ENCODE data around the gene TCTN3.
A peak's percentile ranks its signal among the peaks of the same experiment; 100 is the strongest.
"Not testable (repeated sequence)": the region's sequence is repeated elsewhere in the genome, so short reads cannot be mapped to it uniquely, and the experiment has no call there.

The TCTN3 gene

DNA sequence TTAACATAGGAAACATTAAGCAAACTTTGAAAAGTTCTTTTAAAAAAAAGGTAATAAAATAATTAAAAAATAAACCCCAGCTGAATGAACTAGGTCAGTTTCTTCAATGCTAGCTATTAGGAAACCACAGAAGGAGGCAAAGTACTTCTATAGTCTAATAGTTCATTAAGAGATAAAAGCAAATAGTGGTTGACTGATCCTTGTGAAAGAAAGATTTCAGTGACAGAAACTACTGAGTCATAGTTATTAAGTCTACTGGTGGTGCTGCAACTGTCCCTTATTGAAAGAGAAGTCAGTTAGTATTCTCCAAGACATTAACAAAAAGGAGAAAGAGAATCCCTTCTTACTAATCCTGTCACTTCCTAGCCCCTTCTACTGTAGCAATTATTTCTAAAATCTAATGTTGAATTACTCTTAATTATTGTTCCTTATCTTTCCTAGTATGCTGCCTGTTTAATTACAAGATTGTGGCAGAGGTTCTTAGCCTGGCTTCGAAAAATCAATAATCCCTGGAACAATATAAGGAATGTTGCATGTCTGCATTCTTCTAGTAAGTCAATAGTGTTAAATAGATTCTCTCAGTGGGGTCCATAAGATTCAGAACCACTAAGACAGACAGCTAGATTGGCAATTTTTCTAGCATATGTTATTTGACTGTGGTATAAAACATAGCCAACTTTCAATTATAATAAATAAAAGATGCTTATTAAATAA, 18.2 kb downstream of the TCTN3 start:
- no peak for DNase-seq

DNA sequence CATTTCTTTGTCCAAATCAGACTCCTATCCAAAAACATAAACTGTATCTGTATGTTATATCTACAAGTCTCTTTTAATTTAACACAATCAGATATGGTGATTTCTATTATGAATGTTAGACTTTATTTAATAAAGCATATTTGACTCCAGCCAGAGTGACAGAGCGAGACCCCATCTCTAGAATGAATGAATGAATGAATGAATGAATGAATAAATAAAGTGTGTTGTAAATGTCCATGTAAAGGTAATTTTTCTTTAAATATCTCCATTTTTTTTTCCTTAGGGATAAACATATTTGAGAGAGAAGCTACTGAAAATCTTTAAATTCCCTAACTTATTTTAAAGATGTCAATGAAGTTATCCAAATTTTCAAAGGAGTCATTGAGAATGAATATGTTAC, 19.1 kb downstream of the TCTN3 start:
- no peak for DNase-seq

DNA sequence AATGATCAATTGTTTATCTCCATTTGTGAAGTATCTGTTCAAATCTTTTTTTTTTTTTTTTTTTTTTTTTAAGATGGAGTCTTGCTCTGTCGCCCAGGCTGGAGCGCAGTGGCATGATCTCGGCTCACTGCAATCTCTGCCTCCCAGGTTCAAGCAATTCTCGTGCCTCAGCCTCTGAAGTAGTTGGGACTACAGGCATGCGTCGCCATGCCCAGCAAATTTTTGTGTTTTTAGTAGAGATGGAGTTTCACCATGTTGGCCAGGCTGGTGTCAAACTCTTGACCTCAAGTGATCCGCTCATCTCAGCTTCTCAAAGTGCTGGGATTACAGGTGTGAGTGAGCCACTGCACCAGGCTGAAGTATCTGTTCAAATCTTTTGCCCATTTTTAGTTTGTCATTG, 21.1 kb downstream of the TCTN3 start:
- not testable (repeated sequence) for DNase-seq

DNA sequence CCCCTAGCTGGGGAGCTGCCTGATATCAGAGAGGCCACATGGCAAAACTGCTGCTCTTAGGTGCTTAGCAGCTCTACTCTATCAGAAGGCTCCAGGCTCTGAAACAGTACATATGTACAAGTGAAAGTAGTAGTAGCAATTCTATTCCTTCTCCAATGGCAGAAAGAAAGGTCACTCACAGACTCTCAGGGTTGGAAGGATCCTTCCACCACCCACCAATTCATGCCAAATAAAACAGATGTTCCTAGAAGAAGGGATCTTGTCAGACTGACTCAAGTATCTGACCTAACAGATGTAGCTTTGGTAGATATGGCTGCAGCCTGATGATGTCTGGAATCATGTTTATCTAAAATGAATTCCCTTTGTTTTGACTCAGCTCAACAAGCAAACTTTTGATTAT, 29.2 kb downstream of the TCTN3 start:
- DNase-seq: no peak

DNA sequence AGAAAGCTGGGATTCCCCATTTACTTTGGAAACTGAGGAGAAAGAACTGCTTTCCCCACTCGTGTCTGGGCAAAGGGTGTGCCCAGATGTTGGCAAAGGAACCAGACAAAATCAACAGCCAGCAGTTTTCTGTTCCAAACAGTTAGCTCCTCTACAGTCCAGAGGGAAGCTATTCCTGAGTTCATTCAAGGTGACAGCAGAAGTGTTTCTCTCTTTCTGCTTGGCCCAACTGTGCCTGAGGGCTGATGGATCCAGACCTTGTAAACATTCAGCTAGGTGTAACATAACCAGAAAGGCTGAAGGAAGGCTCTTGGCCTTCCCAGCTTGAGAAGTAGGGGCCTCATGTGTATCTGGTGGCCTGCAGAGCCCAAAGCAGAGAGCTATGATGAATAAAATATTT, 30.2 kb downstream of the TCTN3 start:
- DNase-seq: no peak

DNA sequence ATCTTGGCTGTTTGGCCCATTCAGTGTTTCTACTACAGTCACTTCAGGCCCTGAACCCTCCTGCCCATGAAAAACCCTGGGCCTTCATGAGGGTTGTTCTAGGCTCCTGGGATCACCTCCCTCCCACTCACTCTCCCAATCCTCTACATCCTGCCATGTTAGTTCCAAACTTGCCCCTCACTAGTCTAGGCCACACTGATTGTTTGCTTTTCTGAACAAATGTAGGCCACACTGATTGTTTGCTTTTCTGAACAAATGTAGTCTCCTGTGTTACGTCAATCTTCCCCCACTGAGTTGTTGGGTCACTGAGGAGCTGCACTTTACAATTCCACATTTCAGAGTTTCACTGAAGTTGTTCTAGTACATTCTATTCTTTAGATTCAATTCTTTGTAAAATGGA, 31.9 kb downstream of the TCTN3 start:
- no peak for DNase-seq

DNA sequence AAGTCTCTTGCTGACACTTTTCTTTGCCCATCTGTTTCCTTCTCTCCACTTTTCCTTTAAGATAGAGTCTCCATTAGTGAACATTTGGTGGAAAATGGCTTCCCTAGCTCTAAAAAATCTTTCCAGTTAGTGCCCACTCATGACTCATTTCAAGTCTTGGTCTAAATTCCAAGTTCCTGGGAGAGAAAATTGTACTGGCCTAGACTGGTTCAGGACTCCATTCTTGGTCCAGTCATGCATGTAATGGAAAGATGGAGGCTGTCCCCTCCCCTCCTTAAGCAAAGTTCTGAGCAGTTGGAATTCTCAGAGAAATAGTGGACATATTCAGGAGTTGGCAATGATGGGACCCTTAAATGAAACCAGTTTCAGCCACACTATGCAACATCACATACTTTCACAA, 33.4 kb downstream of the TCTN3 start:
- DNase-seq: no peak

DNA sequence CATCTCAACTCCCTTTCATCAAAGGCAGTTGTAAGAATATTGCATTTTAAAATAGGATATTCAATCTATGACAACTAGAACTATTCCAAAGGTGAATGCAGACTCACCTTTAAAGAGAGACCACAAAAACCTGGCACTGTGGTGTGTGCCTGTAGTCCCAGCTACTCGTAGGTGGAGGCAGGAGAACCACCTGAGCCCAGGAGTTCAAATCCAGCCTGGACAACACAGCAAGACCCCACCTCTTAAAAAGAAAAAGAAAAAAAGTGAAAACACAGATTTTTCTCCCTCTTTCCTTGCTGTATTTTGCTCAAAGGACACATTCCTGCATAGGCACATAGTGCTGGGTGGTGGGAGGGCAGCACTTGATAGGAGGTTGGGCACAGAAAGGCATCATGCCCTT, 36.5 kb downstream of the TCTN3 start:
- DNase-seq: no peak

DNA sequence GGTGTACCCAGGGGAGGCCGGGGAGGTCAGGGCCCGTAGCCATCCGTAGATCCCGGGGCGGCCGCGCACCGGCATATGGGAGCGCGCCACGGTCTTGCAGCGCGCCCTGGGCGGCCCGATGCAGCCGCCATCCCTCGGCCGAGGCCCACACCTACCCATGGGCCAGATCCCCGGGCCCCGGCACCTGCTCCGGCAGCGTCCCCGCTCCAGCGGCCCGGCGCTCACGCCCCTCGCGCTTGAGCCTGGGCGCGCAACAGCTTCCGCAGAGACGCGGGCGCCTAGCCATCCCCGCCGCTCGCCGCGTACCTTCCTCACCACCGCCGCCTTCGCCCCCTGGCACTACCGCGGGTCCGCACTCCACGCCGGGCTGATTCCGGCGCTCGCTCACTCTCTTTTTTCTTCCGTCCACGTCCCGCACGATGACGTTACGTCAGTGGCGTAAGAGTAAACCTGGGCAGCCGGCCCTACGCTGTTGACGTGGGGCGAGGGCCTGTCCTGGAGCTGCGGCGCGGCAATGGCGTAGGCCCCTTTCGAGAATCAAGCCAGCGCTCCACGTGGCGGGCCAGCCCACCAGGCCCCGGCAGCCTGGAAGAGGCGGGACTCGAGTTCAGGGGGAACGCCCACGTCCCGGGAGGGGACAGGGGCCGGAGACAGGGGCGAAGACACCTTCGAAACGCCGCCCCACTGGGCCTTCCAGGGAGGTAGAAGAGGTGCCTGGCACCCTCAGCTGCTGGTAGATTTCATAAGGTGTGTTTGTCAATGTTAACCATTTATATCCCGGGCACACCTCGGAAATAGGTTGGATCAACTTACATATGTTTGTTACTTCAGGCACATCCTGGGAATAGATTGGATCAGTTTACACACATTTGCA, 37.2 kb downstream of the TCTN3 start, which contains the start of gene ALDH18A1:
TSS of gene ALDH18A1 (minus strand) at position 421 of the 874 bp plus-strand sequence. CDS start 3,334 bp downstream, outside the sequence.
- DNase-seq: peak; percentile 48

DNA sequence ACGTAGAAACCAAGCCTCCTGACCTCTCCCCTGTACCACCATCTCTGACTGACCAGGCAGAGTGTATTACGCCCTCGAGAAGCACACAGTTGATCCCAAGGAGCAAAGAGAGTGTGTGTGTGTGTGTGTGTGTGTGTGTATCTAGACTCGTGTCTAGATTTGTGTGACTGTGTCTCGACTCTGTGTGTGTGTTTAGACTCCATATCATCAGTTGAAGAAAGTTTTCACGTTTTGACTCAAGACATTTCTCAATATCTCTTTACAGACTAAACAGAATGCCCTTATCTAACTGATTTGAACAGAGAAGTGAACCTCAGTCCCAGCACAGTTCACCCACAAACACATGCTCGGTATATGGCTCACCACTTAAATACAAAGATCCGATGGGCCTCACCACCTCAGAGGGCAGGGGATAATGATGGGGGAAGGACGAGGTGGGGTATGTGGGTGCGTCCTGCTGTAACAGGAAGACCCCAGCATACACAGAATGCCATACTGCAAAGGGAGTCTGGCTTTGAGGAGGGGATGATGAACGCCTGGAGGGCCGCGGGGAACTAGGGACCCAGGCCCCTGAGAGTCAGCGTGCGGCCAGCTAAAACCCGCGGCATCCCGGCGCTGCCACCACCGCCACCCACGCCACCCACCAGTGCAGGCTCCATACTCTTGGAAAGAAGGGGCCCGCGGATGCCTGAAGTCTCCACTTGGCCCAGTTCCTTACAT, 38.0 kb downstream of the TCTN3 start:
- DNase-seq: no peak

DNA sequence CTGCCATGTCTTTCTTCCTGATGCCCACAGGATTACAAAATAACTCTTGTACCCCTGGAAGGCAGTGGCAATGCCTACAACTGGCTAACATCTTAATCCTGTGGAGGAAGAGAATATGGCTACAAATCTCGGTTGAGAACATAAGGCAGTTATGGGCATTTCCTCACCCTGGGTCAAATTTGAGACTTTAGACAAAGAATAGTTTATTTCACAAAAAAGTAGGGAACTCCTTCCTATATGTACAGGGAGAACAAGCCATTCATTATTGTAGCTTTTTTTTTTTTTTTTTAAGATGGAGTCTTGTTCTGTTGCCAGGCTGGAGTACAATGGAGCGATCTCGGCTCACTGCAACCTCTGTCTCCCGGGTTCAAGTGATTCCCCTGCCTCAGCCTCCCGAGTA, 39.8 kb downstream of the TCTN3 start:
- DNase-seq: no peak

DNA sequence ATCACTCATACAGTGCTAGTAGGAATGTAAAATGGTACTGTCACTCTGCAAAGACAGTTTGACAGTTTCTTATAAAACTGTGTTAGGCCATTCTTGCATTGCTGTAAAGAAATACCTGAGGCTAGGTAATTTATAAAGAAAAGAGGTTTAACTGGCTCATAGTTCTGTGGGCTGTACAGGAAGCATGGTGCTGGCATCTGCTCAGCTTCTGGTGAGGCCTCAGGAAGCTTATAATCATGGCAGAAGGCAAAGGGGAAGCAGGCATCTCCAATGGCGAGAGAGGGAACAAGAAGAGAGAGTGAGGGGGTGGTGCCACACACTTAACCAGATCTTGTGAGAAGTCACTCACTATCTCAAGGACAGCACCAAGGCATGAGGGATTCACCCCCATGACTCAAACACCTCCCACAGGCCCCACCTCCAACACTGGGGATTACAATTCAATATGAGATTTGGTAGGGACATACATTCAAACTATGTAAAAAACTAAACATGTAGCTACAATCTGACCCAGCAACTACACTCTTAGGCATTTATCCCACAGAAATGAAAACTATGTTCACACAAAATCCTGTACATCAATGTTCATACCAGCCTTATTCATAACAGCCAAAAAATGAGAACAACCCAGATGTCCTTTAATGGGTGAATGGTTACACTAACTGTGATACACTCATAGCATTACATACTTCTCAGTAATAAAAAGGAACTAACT, 42.2 kb downstream of the TCTN3 start:
- DNase-seq: no peak

DNA sequence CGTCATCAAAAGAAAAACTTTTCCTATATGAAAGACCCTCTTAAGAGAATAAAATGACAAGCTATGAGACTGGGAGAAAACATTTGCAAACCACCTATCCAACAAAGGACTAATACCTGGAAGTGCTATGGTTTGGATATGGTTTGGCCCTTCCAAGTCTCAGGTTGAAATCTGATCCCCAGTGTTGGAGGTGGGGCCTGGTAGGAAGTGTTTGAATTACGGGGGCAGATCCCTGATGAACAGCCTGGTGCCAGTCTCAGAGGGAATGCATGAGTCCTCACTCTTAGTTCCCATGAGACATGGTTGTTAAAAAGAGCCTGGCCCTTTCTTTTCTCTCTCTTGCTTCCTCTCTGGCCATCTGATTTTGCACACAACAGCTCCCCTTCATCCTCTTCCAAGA, 43.5 kb downstream of the TCTN3 start:
- no peak for DNase-seq

DNA sequence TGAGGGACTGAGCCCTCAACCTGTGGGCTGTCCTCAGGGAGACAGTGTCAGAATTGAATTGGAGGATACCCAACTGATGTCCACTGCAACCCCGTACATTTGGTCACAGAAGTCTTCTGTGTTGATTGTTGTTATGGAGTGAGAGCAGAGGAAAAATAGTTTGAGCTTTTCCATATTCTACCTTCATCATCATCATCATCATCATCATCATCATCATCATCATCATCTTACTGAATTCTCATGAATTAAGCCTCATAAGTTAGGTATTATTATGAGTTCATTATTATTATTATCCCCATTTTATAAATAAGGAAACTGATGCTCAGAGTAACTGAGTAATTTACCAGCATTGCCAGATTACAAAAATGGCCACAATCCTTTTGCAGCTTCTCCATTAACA, 45.6 kb downstream of the TCTN3 start:
- no peak for DNase-seq

DNA sequence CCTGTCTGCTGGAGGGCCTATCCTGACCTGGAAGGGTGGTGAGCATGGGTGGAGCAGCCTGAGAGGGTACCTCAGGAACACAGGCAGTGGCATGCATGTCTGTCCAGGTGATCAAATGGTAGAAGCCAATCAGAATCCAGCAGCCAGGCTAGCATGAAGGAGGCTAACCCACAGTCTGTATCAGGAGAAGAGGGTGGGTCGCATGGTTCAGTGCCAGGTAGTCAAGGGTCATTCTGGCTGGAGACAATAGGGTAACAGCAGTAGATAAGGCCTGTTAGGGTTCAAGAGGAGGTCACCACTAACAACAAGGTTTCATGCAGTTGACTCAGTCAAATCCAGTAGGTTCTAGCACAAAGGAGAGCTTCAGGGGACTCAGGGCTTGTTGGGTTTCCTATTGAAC, 47.6 kb downstream of the TCTN3 start:
- no peak for DNase-seq

DNA sequence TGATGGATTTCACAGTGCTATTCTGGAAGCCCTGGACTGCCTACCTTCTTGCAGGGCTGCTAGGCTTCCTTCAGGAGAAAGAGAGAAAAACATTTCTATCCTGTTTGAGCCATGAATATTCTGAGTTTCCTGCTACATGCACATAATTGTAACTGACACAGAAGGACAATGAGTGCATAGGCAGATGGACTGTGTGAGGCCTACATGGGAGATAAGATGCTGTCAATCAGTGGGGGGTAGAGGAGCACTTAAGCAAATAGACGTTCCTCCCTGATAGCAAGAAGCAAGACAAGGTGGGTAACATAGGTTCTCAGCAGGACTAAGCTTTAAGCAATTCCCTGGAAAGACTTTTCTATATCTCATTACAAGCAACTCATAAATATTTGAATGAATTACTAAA, 48.8 kb downstream of the TCTN3 start:
- DNase-seq: no peak

DNA sequence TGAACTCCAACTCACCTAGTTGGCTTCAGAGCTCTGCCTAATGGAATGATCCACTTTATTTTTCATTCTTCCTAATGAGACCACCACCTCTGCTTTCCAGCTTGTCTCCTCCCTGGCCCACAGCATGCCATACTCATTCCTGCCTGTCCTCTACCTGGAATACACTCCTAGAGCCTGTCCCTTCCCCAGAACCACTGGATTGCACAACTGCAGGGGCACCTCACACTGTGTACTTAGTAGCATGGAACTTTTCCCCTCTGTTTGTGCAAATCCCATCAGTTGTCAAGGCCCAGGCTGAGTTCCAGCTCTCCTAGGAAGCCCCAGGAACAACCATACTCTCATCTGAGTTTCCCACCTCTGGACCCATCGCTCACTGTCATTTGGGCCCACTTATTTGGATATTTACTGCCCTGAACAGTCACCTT, 52.8 kb downstream of the TCTN3 start:
- DNase-seq: no peak

DNA sequence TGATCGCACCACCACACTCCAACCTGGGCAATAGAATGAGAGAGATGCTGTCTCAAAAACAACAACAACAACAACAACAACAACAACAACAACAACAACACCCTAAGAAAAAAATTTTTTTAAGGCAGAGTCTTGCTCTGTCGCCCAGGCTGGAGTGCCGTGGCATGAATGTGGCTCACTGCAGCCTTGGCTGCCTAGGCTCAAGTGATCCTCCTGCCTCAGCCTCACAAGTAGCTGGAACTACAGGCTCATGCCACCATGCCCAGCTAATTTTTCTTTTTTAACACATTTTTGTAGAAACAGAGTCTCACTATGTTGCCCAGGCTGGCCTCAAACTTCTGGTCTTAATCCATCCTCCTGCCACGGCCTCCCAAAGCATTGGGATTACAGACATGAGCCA, 55.8 kb downstream of the TCTN3 start:
- no peak for DNase-seq

DNA sequence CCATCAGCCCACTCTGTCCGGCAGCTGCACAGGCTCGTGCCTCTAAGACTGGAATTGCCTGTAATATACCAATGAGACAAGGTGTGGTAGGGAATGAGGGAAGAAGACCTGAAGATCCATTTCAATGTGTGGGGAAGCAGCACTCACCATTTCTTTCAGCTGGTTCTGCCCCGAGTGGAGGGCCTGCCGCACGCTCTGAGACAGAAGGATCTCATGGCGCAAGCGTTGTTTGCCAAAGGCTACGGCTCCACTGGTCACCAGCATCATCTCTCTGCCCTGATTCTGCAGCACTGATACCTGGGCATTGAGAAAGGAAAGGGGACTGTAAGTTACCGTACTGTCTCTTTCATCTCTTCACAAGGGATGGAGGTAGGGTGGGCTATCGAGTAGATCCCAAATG, 56.6 kb downstream of the TCTN3 start:
- no peak for DNase-seq

DNA sequence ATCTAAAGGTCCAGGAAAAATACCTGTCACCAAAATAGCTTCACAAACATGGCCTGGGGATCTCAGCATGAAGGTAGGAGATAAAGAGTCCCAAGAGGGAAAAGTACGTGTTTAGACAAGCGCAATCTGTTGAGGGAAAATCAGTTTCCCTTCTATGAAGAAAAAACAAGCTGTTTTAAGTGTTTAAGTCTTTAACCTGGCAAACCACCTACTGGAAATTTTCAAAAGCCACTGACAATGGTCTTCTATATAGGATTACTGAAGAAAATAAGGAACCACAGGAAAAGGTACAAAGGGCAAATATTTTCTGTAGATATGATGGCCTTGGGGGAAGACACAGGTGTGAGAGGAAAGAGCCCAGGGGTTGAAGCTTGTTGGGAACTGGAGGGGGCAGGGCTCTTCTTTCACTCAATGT, 58.4 kb downstream of the TCTN3 start:
- no peak for DNase-seq

DNA sequence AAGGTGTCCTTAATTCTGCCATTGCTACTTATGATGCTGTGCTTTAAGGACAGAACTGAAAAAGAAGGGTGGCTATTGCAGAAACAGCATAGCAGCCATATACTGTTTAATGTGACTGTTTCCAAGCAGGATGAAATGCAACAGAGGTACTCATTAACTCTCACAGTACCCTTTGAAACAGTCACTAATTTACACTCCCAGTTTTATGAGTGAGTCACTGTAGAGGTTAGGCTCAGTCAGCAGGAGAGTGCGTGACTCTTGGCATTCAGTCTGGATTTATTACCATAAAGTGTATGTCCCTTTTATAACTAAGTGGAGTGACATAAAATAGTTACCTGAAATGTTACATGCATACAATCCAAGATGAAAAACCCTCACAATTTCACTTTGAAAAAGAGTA, 64.9 kb downstream of the TCTN3 start:
- no peak for DNase-seq

DNA sequence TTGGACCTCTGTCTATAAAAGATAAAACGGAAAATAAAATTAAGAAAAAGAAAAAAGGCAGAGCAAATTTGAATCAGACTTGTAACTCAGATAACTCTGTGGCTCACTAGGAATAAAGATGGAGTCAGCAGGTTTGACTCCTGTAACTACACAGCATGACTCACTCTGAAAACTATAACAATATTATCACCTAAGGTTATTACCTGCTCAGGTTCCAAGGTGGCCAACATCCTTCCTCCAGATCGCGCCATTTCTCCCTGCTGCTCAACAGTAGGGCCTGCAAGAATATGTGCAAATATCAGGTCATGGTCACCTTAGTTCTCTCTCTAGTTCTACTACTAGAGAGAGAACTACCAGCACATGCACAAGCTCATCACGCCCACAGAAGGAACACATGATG, 67.2 kb downstream of the TCTN3 start:
- no peak for DNase-seq

DNA sequence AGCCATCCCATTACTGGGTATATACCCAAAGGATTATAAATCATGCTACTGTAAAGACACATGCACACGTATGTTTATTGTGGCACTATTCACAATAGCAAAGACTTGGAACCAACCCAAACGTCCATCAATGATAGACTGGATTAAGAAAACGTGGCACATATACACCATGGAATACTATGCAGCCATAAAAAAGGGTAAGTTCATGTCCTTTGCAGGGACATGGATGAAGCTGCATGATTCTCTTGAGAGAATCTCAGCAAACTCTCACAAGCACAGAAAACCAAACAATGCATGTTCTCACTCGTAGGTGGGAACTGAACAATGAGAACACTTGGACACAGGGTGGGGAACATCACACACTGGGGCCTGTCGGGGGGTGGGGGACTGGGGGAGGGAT, 73.3 kb downstream of the TCTN3 start:
- not testable (repeated sequence) for DNase-seq

Measured in NCI-H1694 (cell line).